A549 (cell line): ENCODE results near the gene ARMC10.

ENCODE experiments used
- EP300 ChIP-seq, 2 experiments: fragments of >200 bp; sonication (Bioruptor Twin); formaldehyde crosslinking; IDR thresholded peaks; 2 replicates in 1 of 2; 3 replicates in 1 of 2; pipeline ENCODE4 v1.6.1; 2016 to 2017
- FOSB ChIP-seq: fragments of 250-450 bp; sonication (Bioruptor Pico); IDR thresholded peaks from 2 replicates; pipeline ENCODE4 v1.5.0; 2020; ENCODE audit warnings: mild to moderate bottlenecking, moderate library complexity

DNA sequence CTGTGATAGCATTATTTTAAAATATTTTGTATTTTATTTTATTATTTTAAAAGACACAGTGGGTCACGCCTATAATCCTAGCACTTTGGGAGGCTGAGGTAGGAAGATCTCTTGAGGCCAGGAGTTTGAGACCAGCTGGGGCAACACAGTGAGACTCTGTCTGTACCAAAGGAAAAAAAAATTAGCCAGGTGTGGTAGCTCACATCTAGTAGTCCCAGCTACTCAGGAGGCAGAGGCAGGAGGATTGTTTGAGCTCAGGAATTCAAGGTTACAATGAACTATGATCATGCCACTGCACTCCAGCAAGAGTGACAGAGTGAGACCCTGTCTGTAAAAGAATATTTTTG is 37.5 kb upstream of the ARMC10 start:
- TF ChIP-seq FOSB (no peak), EP300 (IDR thresholded peaks at IDR 0.05) (no peak)
